Sigmoid colon (tissue), 4 donors: ENCODE results near the gene FNIP1.

ENCODE experiments used
- EP300 ChIP-seq, 4 donors: sonication (generic); formaldehyde crosslinking; IDR thresholded peaks; one replicate each; pipeline ENCODE4 v1.6.1; 2017; ENCODE audit warnings: antibody characterized with exemption in 4 of 4
- POLR2A ChIP-seq, 2 donors: fragments of 450-650 bp; IDR thresholded peaks; one replicate each; pipeline ENCODE4 v1.6.1; 2016; ENCODE audit warnings: antibody characterized with exemption in 2 of 2, mild to moderate bottlenecking in 2 of 2, moderate library complexity in 2 of 2
- TF ChIP-seq, protein P1 (sequence below), 4 experiments: fragments of 450-650 bp in 3 of 4; fragments of 200-600 bp in 1 of 4; IDR thresholded peaks; one replicate each; pipeline ENCODE4 v1.5.1; 2016 to 2019; ENCODE audit warnings: antibody characterized with exemption in 4 of 4, mild to moderate bottlenecking in 3 of 4, moderate library complexity in 2 of 4

DNA sequence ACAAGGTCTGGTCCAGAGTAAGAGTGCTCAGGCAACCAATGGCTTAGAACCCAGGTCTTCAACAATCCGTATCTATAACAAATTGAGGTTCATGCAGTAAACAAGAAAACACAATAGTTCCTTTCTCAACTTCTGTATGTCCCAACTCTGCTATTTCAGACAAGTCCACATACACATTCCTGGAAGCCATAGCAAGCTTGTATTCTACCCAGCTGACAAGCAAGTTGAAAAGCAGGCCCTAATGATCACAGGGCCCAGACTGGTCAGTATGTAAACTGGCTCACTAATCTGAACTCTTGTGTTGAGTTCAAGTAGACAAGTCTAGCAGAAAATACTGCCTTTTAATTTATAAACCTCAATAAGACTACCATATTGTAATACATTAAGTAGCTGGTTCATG is 26.9 kb downstream of the FNIP1 start:
- TF ChIP-seq, protein P1, sequence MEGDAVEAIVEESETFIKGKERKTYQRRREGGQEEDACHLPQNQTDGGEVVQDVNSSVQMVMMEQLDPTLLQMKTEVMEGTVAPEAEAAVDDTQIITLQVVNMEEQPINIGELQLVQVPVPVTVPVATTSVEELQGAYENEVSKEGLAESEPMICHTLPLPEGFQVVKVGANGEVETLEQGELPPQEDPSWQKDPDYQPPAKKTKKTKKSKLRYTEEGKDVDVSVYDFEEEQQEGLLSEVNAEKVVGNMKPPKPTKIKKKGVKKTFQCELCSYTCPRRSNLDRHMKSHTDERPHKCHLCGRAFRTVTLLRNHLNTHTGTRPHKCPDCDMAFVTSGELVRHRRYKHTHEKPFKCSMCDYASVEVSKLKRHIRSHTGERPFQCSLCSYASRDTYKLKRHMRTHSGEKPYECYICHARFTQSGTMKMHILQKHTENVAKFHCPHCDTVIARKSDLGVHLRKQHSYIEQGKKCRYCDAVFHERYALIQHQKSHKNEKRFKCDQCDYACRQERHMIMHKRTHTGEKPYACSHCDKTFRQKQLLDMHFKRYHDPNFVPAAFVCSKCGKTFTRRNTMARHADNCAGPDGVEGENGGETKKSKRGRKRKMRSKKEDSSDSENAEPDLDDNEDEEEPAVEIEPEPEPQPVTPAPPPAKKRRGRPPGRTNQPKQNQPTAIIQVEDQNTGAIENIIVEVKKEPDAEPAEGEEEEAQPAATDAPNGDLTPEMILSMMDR (IDR thresholded peaks at IDR 0.05): no peak
- no peak for TF ChIP-seq EP300 (IDR thresholded peaks at IDR 0.05)
- TF ChIP-seq POLR2A (IDR thresholded peaks at IDR 0.05): no peak
